ENCODE data around the gene TRAPPC3. TPM values are rescaled to one million over a fixed set of nuclear protein-coding genes. Genes with fewer than 3 reads are reported as not detected.

The TRAPPC3 gene
- total RNA-seq, 1 experiment from 2014 or later: 119 TPM

- peaks cover 11% of the 10 kb centered on the region for H3K79me2 ChIP-seq (ENCODE audit: low read length)
- TF ChIP-seq CTCF (conservative IDR thresholded peaks at IDR 0.05; ENCODE audit: low read depth, low read length) (no peak), EZH2phosphoT487 (IDR thresholded peaks at IDR 0.05; ENCODE audit: borderline replicate concordance, low read length) (no peak), EZH2 (IDR thresholded peaks at IDR 0.05; ENCODE audit: low read length, unreplicated experiment) (no peak)
- DNase-seq (no peak), ATAC-seq (no peak)
- no peaks in the 10 kb centered on the region for H3K9me2 ChIP-seq (replicated peaks; ENCODE audit: low read length)
- H4K20me1 ChIP-seq (ENCODE audit: low read length): no peaks in the 10 kb centered on the region
- H3K27ac ChIP-seq (ENCODE audit: low read length): peak overlapping the region; percentile 11; the same call in 1 of the 2 replicates
- H3K4me3 ChIP-seq (ENCODE audit: low read length): no peak overlapping the region
- H3K9me3 ChIP-seq (ENCODE audit: low read length): no peaks in the 10 kb centered on the region
- H3K9ac ChIP-seq (ENCODE audit: low read length): no peak overlapping the region
- no TSS peak for BruUV-seq (replicated peaks)
- H3K36me3 ChIP-seq (ENCODE audit: low read depth, low read length): peaks cover 33% of the 10 kb centered on the region
- intact Hi-C loops (cut with micrococcal nuclease): no loop called here
- peaks cover 5% of the 10 kb centered on the region for H3F3A ChIP-seq (ENCODE audit: low read length, unreplicated experiment)
- H3K4me1 ChIP-seq (ENCODE audit: insufficient read depth, low read length): peaks cover 50% of the 10 kb centered on the region
- ChIA-PET CTCF (interaction anchor here (1.0 to 1.8 kb wide), 3 partner anchors 14 to 150 kb away, joined by 4 to 9 read pairs (median 5); partner anchors contain the start of gene TRAPPC3), POLR2A (ENCODE audit: unreplicated experiment) (no interaction called here)
- H3K27me3 ChIP-seq (ENCODE audit: low read length): no peaks in the 10 kb centered on the region
- no peak overlapping the region for H3K4me2 ChIP-seq (ENCODE audit: low read length)
- no peak overlapping the region for H2AFZ ChIP-seq (ENCODE audit: low read length)
Measured at GRCh38 chr1:36135330-36135667, 14.0 kb downstream of the TRAPPC3 start.

GRCh38 chr1:36134505-36135329 is 14.6 kb downstream of the TRAPPC3 start:
- Histone ChIP-seq H3K4me3 (ENCODE audit: low read length) (no peak overlapping the region), H3K4me2 (ENCODE audit: low read length) (no peak overlapping the region), H3K27ac (ENCODE audit: low read length) (peak overlapping the region; percentile 11; the same call in 1 of the 2 replicates), H4K20me1 (ENCODE audit: low read length) (no peaks in the 10 kb centered on the region), H3K27me3 (ENCODE audit: low read length) (no peaks in the 10 kb centered on the region), H3K9me3 (ENCODE audit: low read length) (no peaks in the 10 kb centered on the region), H3K9ac (ENCODE audit: low read length) (no peak overlapping the region), H3K4me1 (ENCODE audit: insufficient read depth, low read length) (peaks cover 49% of the 10 kb centered on the region), H3F3A (ENCODE audit: low read length, unreplicated experiment) (peaks cover 5% of the 10 kb centered on the region), H3K36me3 (ENCODE audit: low read depth, low read length) (peaks cover 27% of the 10 kb centered on the region), H3K79me2 (ENCODE audit: low read length) (peaks cover 5% of the 10 kb centered on the region), H2AFZ (ENCODE audit: low read length) (no peak overlapping the region), H3K9me2 (replicated peaks; ENCODE audit: low read length) (no peaks in the 10 kb centered on the region)
- ChIA-PET POLR2A (ENCODE audit: unreplicated experiment) (no interaction called here), CTCF (interaction anchor here (0.8 to 1.8 kb wide), 4 partner anchors 15 to 151 kb away, joined by 4 to 9 read pairs (median 4); partner anchors contain the start of gene TRAPPC3)
- TF ChIP-seq EZH2 (IDR thresholded peaks at IDR 0.05; ENCODE audit: low read length, unreplicated experiment): no peak
- peak; percentile 75 for TF ChIP-seq CTCF (conservative IDR thresholded peaks at IDR 0.05; ENCODE audit: low read depth, low read length)
- peak; percentile 63 for DNase-seq
- TSS peak; percentile 2 for BruUV-seq (replicated peaks)
- peak; percentile 16 for ATAC-seq
- intact Hi-C loops (cut with micrococcal nuclease): loop anchor here (1.0 kb wide), 1 partner anchor 34 kb away; no protein-coding TSS in a partner anchor

GRCh38 chr1:36134031-36134430 is 15.3 kb downstream of the TRAPPC3 start:
- no TSS peak for BruUV-seq (replicated peaks)
- POLR2A ChIA-PET (ENCODE audit: unreplicated experiment): interaction anchor here (0.5 kb wide), 1 partner anchor 15 kb away, joined by 3 read pairs; the partner anchor contains the start of gene TRAPPC3

More at GRCh38 chr1:36134031-36134430, 15.3 kb downstream of the TRAPPC3 start:
- Histone ChIP-seq H3K4me1 (ENCODE audit: insufficient read depth, low read length) (peaks cover 49% of the 10 kb centered on the region), H3K9me2 (replicated peaks; ENCODE audit: low read length) (no peaks in the 10 kb centered on the region), H3K9ac (ENCODE audit: low read length) (no peak overlapping the region), H3K27ac (ENCODE audit: low read length) (peak overlapping the region; percentile 36), H3F3A (ENCODE audit: low read length, unreplicated experiment) (peaks cover 5% of the 10 kb centered on the region), H3K36me3 (ENCODE audit: low read depth, low read length) (peaks cover 22% of the 10 kb centered on the region), H2AFZ (ENCODE audit: low read length) (no peak overlapping the region), H3K27me3 (ENCODE audit: low read length) (no peaks in the 10 kb centered on the region), H4K20me1 (ENCODE audit: low read length) (no peaks in the 10 kb centered on the region), H3K79me2 (ENCODE audit: low read length) (no peaks in the 10 kb centered on the region), H3K4me3 (ENCODE audit: low read length) (no peak overlapping the region), H3K4me2 (ENCODE audit: low read length) (no peak overlapping the region), H3K9me3 (ENCODE audit: low read length) (no peaks in the 10 kb centered on the region)
- TF ChIP-seq EZH2 (IDR thresholded peaks at IDR 0.05; ENCODE audit: low read length, unreplicated experiment) (no peak), CTCF (conservative IDR thresholded peaks at IDR 0.05; ENCODE audit: low read depth, low read length) (no peak), EZH2phosphoT487 (IDR thresholded peaks at IDR 0.05; ENCODE audit: borderline replicate concordance, low read length) (no peak)
- CTCF ChIA-PET: interaction anchor here (0.8 to 1.8 kb wide), 6 partner anchors 15 to 151 kb away, joined by 3 to 9 read pairs (median 4); partner anchors contain the start of gene TRAPPC3
- intact Hi-C loops (cut with micrococcal nuclease): loop anchor here (1.0 kb wide), 1 partner anchor 34 kb away; no protein-coding TSS in a partner anchor
- DNase-seq (no peak), ATAC-seq (no peak)
